Measurements from ENCODE around the gene SYTL3. TPM values are rescaled to one million over a fixed set of nuclear protein-coding genes. Genes with fewer than 3 reads are reported as not detected.

SYTL3 gene
- total RNA-seq, 1 experiment from 2014 or later = 0.09 TPM

DNA sequence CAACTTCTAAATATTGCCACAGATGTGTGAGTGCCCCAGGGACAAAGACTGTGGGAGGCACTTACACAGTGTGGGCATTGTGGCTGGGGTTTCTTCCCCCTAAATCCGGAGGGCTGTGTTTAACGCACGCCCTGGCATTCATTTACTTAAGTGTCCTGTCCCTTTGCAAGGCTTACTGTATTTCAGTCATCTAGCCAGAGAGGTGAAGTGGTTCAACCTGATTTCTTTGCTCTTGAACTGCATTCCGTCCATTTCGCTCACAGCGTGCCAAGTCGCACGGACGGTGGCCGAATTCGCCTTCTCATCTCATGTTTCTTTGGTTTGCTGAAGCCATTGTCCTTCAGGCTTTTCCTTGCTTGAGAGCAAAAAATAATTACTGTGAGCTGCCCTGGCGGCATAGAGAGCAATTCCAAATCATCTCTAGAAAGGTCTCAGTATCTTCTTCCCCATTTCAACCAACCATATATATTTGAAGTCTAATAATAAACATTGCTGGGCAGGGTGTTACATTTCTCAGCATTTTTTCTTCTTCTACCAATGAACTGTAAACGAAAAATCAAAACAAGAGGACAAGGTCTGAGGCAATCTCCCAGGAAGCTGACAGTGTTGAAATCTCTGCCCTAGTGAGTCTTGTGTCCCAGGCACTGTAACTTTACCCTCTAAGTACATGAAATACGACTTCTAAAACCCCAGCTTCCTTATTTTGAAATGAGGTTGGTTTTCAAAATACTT is 16.9 kb downstream of the SYTL3 start:
- H2BK5ac ChIP-seq (ENCODE audit: insufficient read length, low read length) = no peak overlapping the region
- H2BK15ac ChIP-seq (ENCODE audit: low read depth, low read length) = no peak overlapping the region
- no peak overlapping the region for H3K4me2 ChIP-seq (ENCODE audit: insufficient read depth, insufficient read length, low read length)
- no peaks in the 10 kb centered on the region for H3K79me1 ChIP-seq (ENCODE audit: insufficient read depth, low read depth, low read length, poor library complexity, severe bottlenecking)
- no peak overlapping the region for H2BK20ac ChIP-seq (ENCODE audit: low read depth, low read length, poor library complexity, severe bottlenecking)
- H3K9me3 ChIP-seq (ENCODE audit: control insufficient read depth, low read depth, low read length) = no peaks in the 10 kb centered on the region
- peaks cover 10% of the 10 kb centered on the region for H3K27me3 Mint-ChIP-seq (ENCODE audit: low read depth)
- no peak overlapping the region for H3K14ac ChIP-seq (ENCODE audit: insufficient read depth, low read length)
- no peaks in the 10 kb centered on the region for H3K9me3 Mint-ChIP-seq
- peaks cover 17 to 18% of the 10 kb centered on the region in 2 experiments for H3K4me1 Mint-ChIP-seq
- H3K23ac ChIP-seq (ENCODE audit: insufficient read length, low read depth, low read length) = no peak overlapping the region
- H3K36me3 Mint-ChIP-seq (ENCODE audit: insufficient read depth in 1 of 3, low read depth in 3 of 3) = no peaks in the 10 kb centered on the region
- H3K9ac ChIP-seq (ENCODE audit: extremely low read depth, insufficient read length, low read length) = no peak overlapping the region
- H4K5ac ChIP-seq (ENCODE audit: insufficient read length, low read depth, low read length) = no peak overlapping the region
- H3K56ac ChIP-seq (ENCODE audit: insufficient read length, low read depth, low read length) = no peak overlapping the region
- H4K91ac ChIP-seq (ENCODE audit: insufficient read length, low read depth, low read length) = no peak overlapping the region
- no peak overlapping the region for H3K27ac Mint-ChIP-seq
- H3T11ph ChIP-seq (ENCODE audit: low read length) = no peak overlapping the region
- no peak overlapping the region for H2AK5ac ChIP-seq (ENCODE audit: insufficient read length, low read length)
- H3K27ac ChIP-seq (ENCODE audit: insufficient read length, low read depth, low read length) = no peak overlapping the region
- H4K20me1 ChIP-seq (ENCODE audit: control insufficient read depth, insufficient read depth, insufficient read length) = no peaks in the 10 kb centered on the region
- no peak for DNase-seq
- no peaks in the 10 kb centered on the region for H3K4me1 ChIP-seq (ENCODE audit: insufficient read depth, low read length)
- H3K79me2 ChIP-seq (ENCODE audit: insufficient read depth, low read length) = no peaks in the 10 kb centered on the region
- no peaks in the 10 kb centered on the region for H3K27me3 ChIP-seq (ENCODE audit: insufficient read depth, low read length)
- no peak overlapping the region for H2BK12ac ChIP-seq (ENCODE audit: insufficient read length, low read depth, low read length)
- H3K18ac ChIP-seq (ENCODE audit: insufficient read length, low read depth, low read length) = no peak overlapping the region
- no peak overlapping the region for H2BK120ac ChIP-seq (ENCODE audit: low read depth, low read length, poor library complexity, severe bottlenecking)
- no peak overlapping the region for H3K4me3 Mint-ChIP-seq
- no peak overlapping the region for H2AFZ ChIP-seq (ENCODE audit: low read length)
- H4K8ac ChIP-seq (replicated peaks; ENCODE audit: insufficient read length, low read depth, low read length) = no peak overlapping the region
- no peak overlapping the region for H3K4ac ChIP-seq (ENCODE audit: low read depth, low read length)
- no peaks in the 10 kb centered on the region for H3K23me2 ChIP-seq (ENCODE audit: insufficient read length, low read depth, low read length, poor library complexity, severe bottlenecking)
- no peak for TF ChIP-seq CTCF (conservative IDR thresholded peaks at IDR 0.05)
- no CpG with 5 or more reads among the region's 14 CpGs for WGBS (ENCODE audit: extremely low coverage, insufficient read length, low lambda C conversion rate)

All from H9 (cell line).